ENCODE data around the gene PFKL.

DNA sequence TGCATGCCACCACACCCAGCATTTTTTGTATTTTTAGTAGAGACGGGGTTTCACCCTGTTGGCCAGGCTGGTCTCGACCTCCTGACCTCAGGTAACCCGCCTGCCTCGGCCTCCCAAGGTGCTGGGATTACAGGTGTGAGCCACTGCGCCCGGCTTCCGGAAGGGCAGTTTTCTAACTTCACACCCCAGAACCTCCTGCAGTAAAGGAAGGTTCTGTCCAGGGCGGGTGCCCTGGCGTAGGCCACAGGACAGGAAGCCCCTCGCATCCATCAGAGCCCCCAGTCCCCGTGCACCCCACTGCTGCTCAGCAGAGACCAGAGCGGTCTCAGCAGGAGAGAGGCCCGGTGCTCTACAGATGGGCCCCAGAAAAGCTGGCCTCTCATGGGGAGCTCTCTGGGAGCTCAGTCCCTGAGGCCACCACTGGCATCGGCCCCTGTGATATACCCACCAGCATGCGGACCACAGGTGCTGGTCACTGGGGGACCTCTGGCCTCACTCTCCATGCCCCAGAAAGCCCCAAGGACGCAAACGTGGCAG lies 34.1 kb upstream of the PFKL start:
- TF ChIP-seq, protein P1, sequence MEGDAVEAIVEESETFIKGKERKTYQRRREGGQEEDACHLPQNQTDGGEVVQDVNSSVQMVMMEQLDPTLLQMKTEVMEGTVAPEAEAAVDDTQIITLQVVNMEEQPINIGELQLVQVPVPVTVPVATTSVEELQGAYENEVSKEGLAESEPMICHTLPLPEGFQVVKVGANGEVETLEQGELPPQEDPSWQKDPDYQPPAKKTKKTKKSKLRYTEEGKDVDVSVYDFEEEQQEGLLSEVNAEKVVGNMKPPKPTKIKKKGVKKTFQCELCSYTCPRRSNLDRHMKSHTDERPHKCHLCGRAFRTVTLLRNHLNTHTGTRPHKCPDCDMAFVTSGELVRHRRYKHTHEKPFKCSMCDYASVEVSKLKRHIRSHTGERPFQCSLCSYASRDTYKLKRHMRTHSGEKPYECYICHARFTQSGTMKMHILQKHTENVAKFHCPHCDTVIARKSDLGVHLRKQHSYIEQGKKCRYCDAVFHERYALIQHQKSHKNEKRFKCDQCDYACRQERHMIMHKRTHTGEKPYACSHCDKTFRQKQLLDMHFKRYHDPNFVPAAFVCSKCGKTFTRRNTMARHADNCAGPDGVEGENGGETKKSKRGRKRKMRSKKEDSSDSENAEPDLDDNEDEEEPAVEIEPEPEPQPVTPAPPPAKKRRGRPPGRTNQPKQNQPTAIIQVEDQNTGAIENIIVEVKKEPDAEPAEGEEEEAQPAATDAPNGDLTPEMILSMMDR (IDR thresholded peaks at IDR 0.05): no peak
- no peak for TF ChIP-seq POLR2A (IDR thresholded peaks at IDR 0.05)
- no peak for TF ChIP-seq EP300 (IDR thresholded peaks at IDR 0.05)

Measured in tibial nerve (tissue), 4 donors.